ENCODE results near the gene GALR1.

Gene GALR1

GRCh38 chr18:77321823-77322805 lies 72.5 kb downstream of the GALR1 start:
- DNase-seq, result no peak

DNA sequence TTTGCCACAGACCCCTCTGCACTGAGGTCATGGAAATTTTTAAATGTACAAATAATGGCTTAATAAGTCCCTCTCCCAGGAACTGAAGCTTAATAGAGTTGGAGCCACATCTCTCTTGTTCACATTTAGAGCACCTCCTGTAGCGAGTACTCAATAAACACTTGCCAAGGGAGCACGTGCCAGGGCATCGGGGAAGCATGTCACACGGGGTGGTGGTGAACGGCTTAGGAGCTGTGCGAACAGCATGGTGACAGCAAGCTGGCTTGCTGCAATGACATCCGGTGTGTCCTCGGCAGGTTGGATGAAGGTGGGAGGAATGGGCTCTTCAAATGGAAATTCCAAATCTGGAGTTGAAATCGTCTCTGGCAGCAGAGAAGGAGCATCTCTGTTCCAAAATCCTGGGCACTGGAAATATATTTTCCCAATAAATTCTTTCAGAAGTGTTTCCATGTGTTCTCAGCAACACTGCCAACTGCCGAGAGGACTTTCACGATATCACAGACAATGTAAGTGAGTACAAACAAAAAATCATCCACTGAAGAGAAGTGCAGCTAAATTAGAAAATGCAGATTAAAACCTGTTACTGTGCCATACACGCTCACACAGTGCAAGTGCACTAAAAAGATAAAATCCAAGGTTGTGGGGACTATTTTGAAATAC lies 74.1 kb downstream of the GALR1 start:
- DNase-seq, result no peak
